Kidney (tissue), 14 donors: Measurements from ENCODE around the gene NR2F2. TPM values are rescaled to one million over a fixed set of nuclear protein-coding genes. Genes with fewer than 3 reads are reported as not detected.
A peak's percentile ranks its signal among the peaks of the same experiment; 100 is the strongest.

ENCODE experiments used
- DNase-seq, 5 donors: peaks; one replicate each; pipeline ENCODE4 v3.0.0-alpha.2; 2013 to 2020
- FAIRE-seq: peaks from 2 replicates; lab custom pipeline; 2012; peaks lifted over from hg19 to GRCh38; lab: Jason Lieb, UNC
- H3K27ac ChIP-seq, 2 donors: one replicate each; pipeline ENCODE4 v1.7.0; 2013; ENCODE audit warnings: low read depth in 2 of 2, low read length in 2 of 2, inconsistent platforms in 1 of 2
- H3K27me3 ChIP-seq: one replicate; pipeline ENCODE4 v1.7.1; 2013; ENCODE audit warnings: low read length, inconsistent platforms; ENCODE audit not compliant: control insufficient read depth, insufficient read depth
- H3K36me3 ChIP-seq, 3 donors: one replicate each; pipeline versions ENCODE4 v1.7.0 to v1.7.1; 2013; ENCODE audit warnings: low read length in 3 of 3, control low read depth in 1 of 3, inconsistent platforms in 1 of 3; ENCODE audit not compliant: insufficient read depth in 3 of 3, control insufficient read depth in 2 of 3
- H3K4me1 ChIP-seq, 3 donors: one replicate each; pipeline versions ENCODE4 v1.7.0 to v1.7.1; 2013; ENCODE audit warnings: low read length in 3 of 3, inconsistent platforms in 1 of 3, low read depth in 1 of 3; ENCODE audit not compliant: control insufficient read depth in 2 of 3, insufficient read depth in 2 of 3
- H3K4me3 ChIP-seq, 3 donors: one replicate each; pipeline versions ENCODE4 v1.7.0 to v1.8.1; 2013; ENCODE audit warnings: low read length in 3 of 3, control low read depth in 1 of 3, inconsistent platforms in 1 of 3
- H3K9ac ChIP-seq, 3 donors: one replicate each; pipeline versions ENCODE4 v1.7.0 to v1.7.1; 2013; ENCODE audit warnings: low read length in 3 of 3, control low read depth in 1 of 3, inconsistent platforms in 1 of 3
- H3K9me3 ChIP-seq, 3 donors: one replicate each; pipeline versions ENCODE4 v1.7.0 to v1.7.1; 2013; ENCODE audit warnings: low read length in 3 of 3, control low read depth in 1 of 3, inconsistent platforms in 1 of 3; ENCODE audit not compliant: control insufficient read depth in 2 of 3, insufficient read depth in 1 of 3
- CTCF ChIP-seq: IDR thresholded peaks from 3 replicates; pipeline ENCODE4 v1.5.1; 2012; ENCODE audit warnings: mild to moderate bottlenecking, moderate library complexity, borderline replicate concordance; ENCODE audit not compliant: insufficient read depth; ENCODE audit errors: extremely low read depth
- intact Hi-C: fragments of 100-400 bp; cut with DNase I; formaldehyde crosslinking; loops from one replicate; pipeline ENCODE4 v1.11.1; 2022
- polyA plus RNA-seq: library from polyadenylated mRNA; stranded (reverse); fragments of 350-450 nt; fragmentation: Illumina TruSeq; extraction: RNeasy Lipid Tissue Mini Kit (QIAGEN cat#74804); gene quantifications from one replicate; pipeline ENCODE4 v1.2.3, GENCODE V29; 2014; ENCODE audit warnings: low read depth, low replicate concordance; ENCODE audit not compliant: insufficient read depth
- total RNA-seq: library from RNA; stranded (reverse); fragmentation: NEBNext Ultra II Directional; extraction: Animal tissue kit (Norgen Biotek cat#: 25700); gene quantifications from one replicate; pipeline ENCODE4 v1.2.1, GENCODE V29; 2021
- donor health status: control.
- donor health status: control.
- donor health status: control.
- donor health status: control.
- donor health status: control.
- donor health status: DM: yes; HTN: yes; CAD: no.
- donor health status: Normal renal cell carcinoma (clear cell type).

NR2F2 gene
- total and polyA plus RNA-seq, 2 donors from 2014 or later: 42.5 to 191 TPM

GRCh38 chr15:96325541-96326327 lies 4.8 kb upstream of the NR2F2 start:
- no peaks in the 10 kb centered on the region for H3K36me3 ChIP-seq
- intact Hi-C loops: no loop called here
- H3K4me1 ChIP-seq: peaks cover 2 to 15% (median 4%) of the 10 kb centered on the region in 3 donors
- H3K9me3 ChIP-seq: no peaks in the 10 kb centered on the region
- FAIRE-seq (no peak), DNase-seq (peak in 4 of 5 donors; percentile 63 to 88 (median 74))
- peak overlapping the region; percentile 95 to 98 (median 97) for H3K4me3 ChIP-seq
- peak overlapping the region; percentile 95 to 96 for H3K27ac ChIP-seq
- H3K9ac ChIP-seq: peak overlapping the region; percentile 90 to 98 (median 96)
- no peak for TF ChIP-seq CTCF
- H3K27me3 ChIP-seq: no peaks in the 10 kb centered on the region

- Histone ChIP-seq H3K9ac (peak overlapping the region; percentile 90 to 98 (median 96)), H3K27ac (peak overlapping the region; percentile 95 to 96), H3K4me3 (peak overlapping the region; percentile 95 to 98 (median 97)), H3K27me3 (no peaks in the 10 kb centered on the region), H3K36me3 (no peaks in the 10 kb centered on the region), H3K9me3 (no peaks in the 10 kb centered on the region), H3K4me1 (peaks cover 2 to 15% (median 4%) of the 10 kb centered on the region in 3 donors)
- no peak for FAIRE-seq
- DNase-seq: peak; percentile 64 to 82 (median 76)
- intact Hi-C loops: no loop called here
- no peak for TF ChIP-seq CTCF
Measured at GRCh38 chr15:96326328-96327154, 4.0 kb upstream of the NR2F2 start.

GRCh38 chr15:96327155-96327741 lies 3.3 kb upstream of the NR2F2 start:
- H3K4me3 ChIP-seq: peak overlapping the region; percentile 95 to 98 (median 97)
- no peaks in the 10 kb centered on the region for H3K9me3 ChIP-seq
- FAIRE-seq (peak; percentile 75), DNase-seq (peak in 4 of 5 donors; percentile 68 to 97 (median 86))
- no peaks in the 10 kb centered on the region for H3K27me3 ChIP-seq
- peak overlapping the region; percentile 90 to 98 (median 96) for H3K9ac ChIP-seq
- peaks cover 2 to 15% (median 4%) of the 10 kb centered on the region in 3 donors for H3K4me1 ChIP-seq
- TF ChIP-seq CTCF: peak; percentile 70
- H3K27ac ChIP-seq: peak overlapping the region; percentile 95 to 96
- intact Hi-C loops: no loop called here
- H3K36me3 ChIP-seq: peaks cover 0 to 1% (median 0%) of the 10 kb centered on the region in 3 donors
